Measurements from ENCODE around the gene ASB8.
"Not testable (repeated sequence)": the region's sequence is repeated elsewhere in the genome, so short reads cannot be mapped to it uniquely, and the experiment has no call there.

Gene ASB8

GRCh38 chr12:48182631-48183030 is 25.3 kb upstream of the ASB8 start:
- no peak for FAIRE-seq

- FAIRE-seq: no peak
These were observed 23.7 kb upstream of the ASB8 start for GRCh38 chr12:48180857-48181495.

DNA sequence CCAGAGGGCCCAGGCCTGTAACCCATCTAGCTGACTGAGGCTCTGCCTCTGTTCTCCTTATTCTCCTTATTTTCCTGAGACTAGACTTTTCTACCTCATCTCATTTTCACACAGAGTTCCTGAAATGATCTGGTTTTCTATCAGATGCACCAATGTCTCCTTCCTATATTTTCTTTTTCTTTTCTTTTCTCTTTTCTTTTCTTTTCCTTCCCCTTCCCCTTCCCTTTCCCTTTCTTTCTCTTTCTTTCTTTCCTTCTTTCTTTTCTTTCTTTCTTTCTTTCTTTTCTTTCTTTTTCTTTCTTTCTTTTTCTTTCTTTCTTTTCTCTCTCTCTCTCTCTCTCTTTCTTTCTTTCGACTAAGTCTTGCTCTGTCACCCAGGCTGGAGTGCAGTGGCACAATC is 23.1 kb upstream of the ASB8 start:
- no peak for FAIRE-seq

- FAIRE-seq: no peak
These were observed 22.2 kb upstream of the ASB8 start for GRCh38 chr12:48179466-48179865.

- FAIRE-seq: no peak
These were observed 20.7 kb upstream of the ASB8 start for GRCh38 chr12:48177982-48178381.

DNA sequence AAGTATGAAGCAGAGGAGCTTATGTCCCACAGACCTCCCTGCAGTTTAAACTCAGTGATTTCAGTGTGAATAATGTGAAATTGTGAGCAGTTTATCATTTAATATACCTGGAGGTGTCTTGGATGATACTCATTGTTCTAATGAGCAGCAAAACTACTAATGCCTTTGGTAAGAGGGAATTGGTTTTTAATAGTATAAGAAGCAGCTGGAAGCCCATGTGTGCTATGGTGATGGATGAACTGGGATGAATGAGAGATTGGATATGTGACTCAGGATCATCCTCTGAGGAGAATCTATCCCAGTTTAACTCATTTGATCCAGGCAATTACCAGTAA is 19.1 kb upstream of the ASB8 start:
- FAIRE-seq: no peak

GRCh38 chr12:48175613-48176416 is 18.5 kb upstream of the ASB8 start:
- no peak for FAIRE-seq

GRCh38 chr12:48169011-48169410 is 11.7 kb upstream of the ASB8 start:
- no peak for FAIRE-seq

DNA sequence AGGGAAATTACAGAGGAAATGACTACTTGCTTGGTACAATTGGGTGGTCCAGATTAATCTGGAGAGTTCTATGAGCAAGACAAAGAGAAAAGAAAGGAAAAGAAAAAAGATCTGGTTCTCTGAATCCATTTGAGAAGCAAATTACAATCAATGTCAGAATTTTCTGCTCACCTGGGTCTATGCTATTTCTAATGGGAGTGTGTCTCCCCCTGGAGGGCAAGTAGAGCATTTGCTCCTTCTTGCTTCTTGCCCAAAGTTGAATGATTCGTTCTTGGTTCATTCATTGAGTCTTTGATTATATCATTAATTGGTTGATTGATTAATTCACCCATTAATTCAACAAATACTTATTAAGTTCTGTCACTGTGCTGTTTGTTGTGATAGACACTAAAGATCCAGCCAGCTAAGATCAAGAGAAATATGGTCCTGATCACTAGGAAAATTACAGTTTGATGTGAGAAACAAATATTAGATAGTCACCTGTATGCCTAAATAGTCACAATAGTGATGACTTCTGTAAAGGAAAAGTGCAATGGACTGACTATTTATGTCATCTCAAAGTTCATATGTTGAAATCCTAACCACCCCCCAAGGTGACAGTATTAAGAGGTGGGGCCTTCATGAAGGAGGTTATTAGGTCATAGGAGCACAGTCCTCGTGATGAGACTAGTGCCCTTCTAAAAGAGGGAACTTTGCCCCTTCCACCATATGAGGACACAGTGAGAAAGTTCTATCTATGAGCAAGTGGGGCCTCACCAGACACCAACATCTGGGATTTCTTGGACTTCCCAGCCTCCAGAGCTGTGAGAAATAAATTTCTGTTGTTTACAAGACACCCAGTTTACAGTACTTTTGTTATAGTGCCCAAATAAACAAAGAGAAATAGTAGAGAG is 8.0 kb upstream of the ASB8 start:
- FAIRE-seq: peak; percentile 95

- FAIRE-seq: no peak
These were observed 7.1 kb upstream of the ASB8 start for GRCh38 chr12:48164451-48164850.

GRCh38 chr12:48163150-48163747 is 5.9 kb upstream of the ASB8 start:
- no peak for FAIRE-seq

DNA sequence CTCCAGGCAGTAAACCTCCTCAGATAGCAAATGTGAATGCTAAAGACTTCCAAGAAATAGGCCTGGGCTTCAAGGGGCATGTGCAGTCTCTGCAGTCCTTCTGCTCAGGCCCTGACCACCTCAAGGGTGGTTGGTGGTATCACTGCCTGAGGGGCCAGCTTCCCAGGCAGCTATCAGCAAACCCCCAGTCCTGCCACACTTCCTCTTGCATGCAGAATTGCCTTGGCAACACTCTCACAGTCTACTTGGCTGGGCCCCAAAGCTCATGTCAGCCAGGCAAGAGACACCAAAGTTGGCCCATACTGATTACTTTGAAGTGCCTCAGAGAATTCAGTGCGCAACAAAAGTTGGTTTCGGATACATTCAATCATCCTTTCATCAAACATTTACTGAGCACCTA is 3.5 kb upstream of the ASB8 start:
- FAIRE-seq: no peak

DNA sequence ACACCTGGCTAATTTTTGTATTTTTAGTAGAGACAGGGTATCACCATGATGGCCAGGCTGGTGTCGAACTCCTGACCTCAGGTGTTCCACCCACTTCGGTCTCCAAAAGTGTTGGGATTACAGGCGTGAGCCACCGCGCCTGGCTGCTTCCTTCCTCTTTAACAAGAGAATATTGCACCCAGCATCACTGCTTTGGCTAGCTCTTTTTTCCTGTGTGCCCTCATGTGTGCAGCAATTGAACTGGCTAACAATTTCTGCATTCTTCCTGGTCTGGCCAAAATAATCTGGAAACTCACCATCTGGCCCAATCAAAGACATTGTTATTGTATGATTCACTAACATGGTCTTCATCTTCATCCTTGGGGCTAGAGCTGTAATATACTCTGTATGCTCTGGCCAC is 2.7 kb upstream of the ASB8 start:
- no peak for FAIRE-seq

DNA sequence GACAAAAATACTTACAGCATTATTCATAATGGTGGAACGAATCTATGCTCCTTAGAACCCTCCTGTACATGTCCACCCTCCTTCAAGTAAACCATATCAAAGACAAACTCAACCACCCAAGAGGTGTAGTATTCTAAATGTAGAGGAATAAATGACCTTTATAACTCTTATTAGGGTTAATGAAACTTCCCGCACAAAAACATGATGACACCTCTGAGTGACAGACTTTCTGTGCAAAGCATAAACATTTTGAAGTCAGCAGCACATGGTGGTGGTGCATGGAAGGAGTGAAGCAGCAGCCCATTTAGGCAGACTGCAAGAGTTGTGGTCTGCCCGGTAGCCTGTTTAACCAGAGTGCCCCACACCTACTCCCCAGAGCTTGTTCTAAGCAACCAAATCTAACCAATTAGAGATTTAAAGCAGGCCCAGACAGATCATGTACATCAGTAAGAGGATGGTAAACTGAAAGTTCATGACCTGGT is 615 bp upstream of the ASB8 start:
- FAIRE-seq: no peak

- no peak for FAIRE-seq
These were observed 680 bp downstream of the ASB8 start for GRCh38 chr12:48156652-48157017.

DNA sequence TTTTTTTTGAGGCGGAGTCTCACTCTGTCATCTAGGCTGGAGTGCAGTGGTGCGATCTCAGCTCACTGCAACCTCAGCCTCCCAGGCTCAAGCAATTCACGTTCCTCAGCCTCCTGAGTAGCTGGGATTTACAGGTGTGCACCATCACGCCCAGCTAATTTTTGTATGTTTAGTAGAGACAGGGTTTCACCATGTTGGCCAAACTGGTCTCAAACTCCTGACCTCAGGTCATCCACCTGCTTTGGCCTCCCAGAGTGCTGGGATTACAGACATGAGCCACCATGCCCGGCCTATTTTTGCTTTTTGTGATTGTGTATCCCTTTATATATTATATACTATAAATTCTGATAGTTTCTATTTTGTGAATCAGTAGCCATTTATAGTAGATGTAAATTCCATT is 1.5 kb downstream of the ASB8 start:
- not testable (repeated sequence) for FAIRE-seq

DNA sequence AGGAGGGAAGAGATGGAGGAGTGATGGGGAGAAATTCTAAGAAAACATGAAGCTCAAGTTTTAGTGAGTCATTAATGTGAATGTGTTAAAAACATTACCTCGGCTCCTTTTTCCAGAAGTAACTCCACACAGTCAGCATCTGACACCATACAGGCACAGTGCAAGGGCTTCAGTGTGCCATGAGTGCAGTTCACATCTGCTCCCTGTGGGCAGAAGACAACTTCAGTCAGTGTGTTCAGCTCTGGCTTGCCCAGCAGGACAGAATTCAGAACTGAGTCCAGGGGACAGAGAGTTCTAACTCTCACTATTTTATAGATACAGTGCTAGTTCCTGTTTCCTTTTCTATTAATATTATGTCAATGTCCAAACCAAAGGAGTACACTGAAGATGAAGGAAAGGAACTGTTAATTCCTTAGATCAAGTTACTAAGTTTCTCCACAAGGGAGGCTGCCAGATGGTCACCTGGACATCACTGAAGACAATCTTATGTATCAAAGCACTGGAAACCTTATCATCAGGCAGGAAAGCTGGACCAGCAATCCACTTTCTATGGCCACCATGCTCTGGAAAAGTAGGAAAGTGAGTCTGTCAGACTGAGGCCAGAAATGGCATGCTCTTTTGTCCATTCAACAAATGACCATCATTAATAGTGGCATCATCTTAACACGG is 6.1 kb downstream of the ASB8 start:
- no peak for FAIRE-seq

DNA sequence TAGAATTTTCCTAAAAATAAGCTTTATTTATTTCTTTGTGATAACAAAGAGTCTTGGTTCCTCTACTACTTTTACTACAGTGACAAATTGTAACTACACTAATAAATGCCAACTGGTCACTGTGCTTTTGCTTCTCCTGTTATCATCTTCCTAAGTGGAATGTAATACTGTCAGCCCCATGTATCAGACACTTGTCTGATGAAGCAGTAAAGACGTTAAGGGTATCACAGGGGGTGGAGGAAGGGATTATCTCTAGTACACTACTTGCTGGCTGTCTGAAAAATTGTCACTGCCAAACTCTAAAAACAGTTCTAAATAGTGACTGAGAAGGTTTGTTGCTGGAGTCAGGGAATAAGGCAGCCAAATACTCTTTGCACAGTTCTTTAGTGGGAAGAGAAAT is 11.3 kb downstream of the ASB8 start:
- no peak for FAIRE-seq

- no peak for FAIRE-seq
These were observed 13.4 kb downstream of the ASB8 start for GRCh38 chr12:48143898-48144297.

GRCh38 chr12:48142818-48143674 is 14.3 kb downstream of the ASB8 start:
- no peak for FAIRE-seq

DNA sequence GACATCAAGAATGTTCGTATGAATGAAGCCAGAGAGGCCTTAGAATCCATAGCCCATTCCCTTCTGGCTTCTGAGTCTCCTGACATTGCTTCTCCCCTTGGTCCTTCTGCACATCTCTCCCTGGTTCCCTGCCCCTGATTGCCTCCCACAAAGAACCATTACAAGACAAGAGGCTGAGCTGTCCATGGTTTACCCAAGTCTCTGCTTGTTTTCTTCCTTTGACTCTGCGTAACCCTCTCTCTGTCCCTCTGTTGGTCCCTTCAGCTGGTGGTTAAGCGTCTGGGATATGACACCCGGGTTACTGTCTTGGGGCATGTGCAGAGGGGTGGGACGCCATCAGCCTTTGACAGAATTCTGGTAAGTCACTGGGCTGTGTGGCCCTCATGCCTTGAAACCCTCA is 22.3 kb downstream of the ASB8 start:
- no peak for FAIRE-seq

GRCh38 chr12:48132826-48133225 is 24.5 kb downstream of the ASB8 start:
- no peak for FAIRE-seq
